Raji (cell line): Measurements from ENCODE around the gene RBM39.
A peak's percentile ranks its signal among the peaks of the same experiment; 100 is the strongest.

Source experiments
- POLR2A ChIP-seq: IDR thresholded peaks from 2 replicates; pipeline ENCODE4 v1.6.1; 2011; ENCODE audit warnings: low read depth, low read length, control low read depth; ENCODE audit not compliant: insufficient read depth

The RBM39 gene

GRCh38 chr20:35762461-35762860, 20.4 kb upstream of the RBM39 start:
- TF ChIP-seq POLR2A: no peak

GRCh38 chr20:35757098-35757705, 15.1 kb upstream of the RBM39 start:
- TF ChIP-seq POLR2A: no peak

GRCh38 chr20:35756404-35756803, 14.3 kb upstream of the RBM39 start:
- no peak for TF ChIP-seq POLR2A

GRCh38 chr20:35750611-35751010, 8.6 kb upstream of the RBM39 start:
- TF ChIP-seq POLR2A: no peak

GRCh38 chr20:35743693-35744491, 1.8 kb upstream of the RBM39 start:
- no peak for TF ChIP-seq POLR2A

- TF ChIP-seq POLR2A: peak; percentile 62
Observed at GRCh38 chr20:35742741-35743523, 872 bp upstream of the RBM39 start.

- no peak for TF ChIP-seq POLR2A
Observed at GRCh38 chr20:35739294-35740163, 2.5 kb downstream of the RBM39 start.

GRCh38 chr20:35738410-35739179, 3.5 kb downstream of the RBM39 start:
- TF ChIP-seq POLR2A: no peak

- TF ChIP-seq POLR2A: no peak
Observed at GRCh38 chr20:35737865-35738333, 4.2 kb downstream of the RBM39 start.

GRCh38 chr20:35735826-35736470, 6.1 kb downstream of the RBM39 start:
- no peak for TF ChIP-seq POLR2A

- TF ChIP-seq POLR2A: no peak
Observed at GRCh38 chr20:35734777-35735649, 7.0 kb downstream of the RBM39 start.

GRCh38 chr20:35734374-35734773, 7.7 kb downstream of the RBM39 start:
- no peak for TF ChIP-seq POLR2A

GRCh38 chr20:35732644-35732982, 9.4 kb downstream of the RBM39 start:
- TF ChIP-seq POLR2A: no peak
